HepG2 (cell line): ENCODE results near the gene SPRYD3. TPM values are rescaled to one million over a fixed set of nuclear protein-coding genes. Genes with fewer than 3 reads are reported as not detected.

ENCODE experiments used
- AGO1 ChIP-seq: fragments of 200-400 bp; formaldehyde crosslinking; IDR thresholded peaks from 2 replicates; pipeline ENCODE4 v1.6.1; 2017; ENCODE audit warnings: mild to moderate bottlenecking, low read depth, low read length, moderate library complexity; ENCODE audit not compliant: poor library complexity, severe bottlenecking
- GMEB1 ChIP-seq: sonication (generic); formaldehyde crosslinking; IDR thresholded peaks from 2 replicates; pipeline ENCODE4 v1.5.1; 2020; ENCODE audit warnings: missing genetic modification reagents, mild to moderate bottlenecking, borderline replicate concordance
- KIAA2018 ChIP-seq: sonication (generic); formaldehyde crosslinking; IDR thresholded peaks from 2 replicates; pipeline ENCODE4 v1.5.0; 2020; ENCODE audit warnings: mild to moderate bottlenecking, missing genetic modification reagents, borderline replicate concordance
- TEAD3 ChIP-seq: optimal IDR thresholded peaks from 2 replicates; pipeline ENCODE3; 2016; ENCODE audit warnings: borderline replicate concordance
- ZBTB20 ChIP-seq: sonication (generic); formaldehyde crosslinking; IDR thresholded peaks from 2 replicates; pipeline ENCODE4 v1.8.1; 2023; ENCODE audit warnings: missing genetic modification reagents, low read depth, mild to moderate bottlenecking, borderline replicate concordance
- ZFYVE20 ChIP-seq: sonication (generic); formaldehyde crosslinking; IDR thresholded peaks from 2 replicates; pipeline ENCODE4 v1.8.0; 2023; ENCODE audit warnings: low read depth, mild to moderate bottlenecking, moderate library complexity, missing genetic modification reagents, borderline replicate concordance
- ZNF276 ChIP-seq: sonication (generic); formaldehyde crosslinking; IDR thresholded peaks from 2 replicates; pipeline ENCODE4 v1.4.0; 2020; ENCODE audit warnings: mild to moderate bottlenecking, low read depth, missing genetic modification reagents
- ZNF609 ChIP-seq: sonication (generic); formaldehyde crosslinking; IDR thresholded peaks from 2 replicates; pipeline ENCODE4 v1.4.0; 2020; ENCODE audit warnings: mild to moderate bottlenecking, missing genetic modification reagents, borderline replicate concordance
- ZNF614 ChIP-seq: IDR thresholded peaks from 2 replicates; pipeline ENCODE4 v1.6.1; 2018; ENCODE audit warnings: missing biosample characterization, missing genetic modification reagents, inconsistent platforms, borderline replicate concordance
- polyA plus RNA-seq, 8 experiments: library from polyadenylated mRNA; depleted of rRNA in 3 of 8; stranded (reverse) in 7 of 8; unstranded in 1 of 8; fragments of >200 nt; fragmentation: Illumina TruSeq in 4 of 8; extraction: Trizol in 4 of 8; gene quantifications; 2 replicates each; pipeline versions ENCODE4 v1.2.1 to v1.2.3, GENCODE V29; 2011 to 2016; ENCODE audit warnings: low read depth in 4 of 8, missing spikeins in 1 of 8, mixed read lengths in 1 of 8; ENCODE audit not compliant: insufficient read depth in 1 of 8
- total RNA-seq, 5 experiments: library from RNA; depleted of rRNA; stranded (reverse); fragments of >200 nt; fragmentation: Illumina TruSeq; extraction: Trizol; gene quantifications; 2 replicates each; pipeline ENCODE4 v1.2.3, GENCODE V29; 2016; ENCODE audit warnings: low read depth in 1 of 5

SPRYD3 gene
- total and polyA plus RNA-seq, 2 of the 13 experiments (the other 11 are each of a cell fraction or from before 2014, with no cell fraction given): 9.0 to 9.2 TPM

GRCh38 chr12:53102883-53103807 is 24.0 kb upstream of the SPRYD3 start, which contains the start of gene SOAT2 (continued):
- TF ChIP-seq ZNF276 (CRISPR knock-in tag): no peak
- TF ChIP-seq ZNF614 (CRISPR knock-in tag): no peak
- TF ChIP-seq GMEB1 (CRISPR knock-in tag): no peak
- no peak for TF ChIP-seq ZFYVE20 (CRISPR knock-in tag)
- TF ChIP-seq TEAD3 (CRISPR knock-in tag): no peak
- no peak for TF ChIP-seq AGO1
- TF ChIP-seq ZNF609 (CRISPR knock-in tag): no peak
- no peak for TF ChIP-seq ZBTB20 (CRISPR knock-in tag)
- TF ChIP-seq KIAA2018: no peak
